GM12874 (cell line): ENCODE measurements around the gene TSSK6.

Experiments
- CTCF ChIP-seq: IDR thresholded peaks from 2 replicates; pipeline ENCODE4 v1.5.1; 2011; ENCODE audit warnings: low read depth, mild to moderate bottlenecking, control low read depth, low read length, moderate library complexity; ENCODE audit not compliant: insufficient read depth

TSSK6 gene

GRCh38 chr19:19548915-19549759, 33.8 kb upstream of the TSSK6 start:
- no peak for TF ChIP-seq CTCF

- no peak for TF ChIP-seq CTCF
Observed at GRCh38 chr19:19547674-19548336, 32.5 kb upstream of the TSSK6 start.

GRCh38 chr19:19546751-19547162, 31.4 kb upstream of the TSSK6 start:
- TF ChIP-seq CTCF = no peak

- no peak for TF ChIP-seq CTCF
Observed at GRCh38 chr19:19545707-19546106, 30.4 kb upstream of the TSSK6 start.

GRCh38 chr19:19544954-19545591, 29.7 kb upstream of the TSSK6 start:
- no peak for TF ChIP-seq CTCF

- TF ChIP-seq CTCF = no peak
Observed at GRCh38 chr19:19544257-19544953, 29.1 kb upstream of the TSSK6 start.

- TF ChIP-seq CTCF = no peak
Observed at GRCh38 chr19:19543640-19544039, 28.3 kb upstream of the TSSK6 start.
